Endometrial microvascular endothelial cells (primary cell): ENCODE results near the gene RBFOX1. TPM values are rescaled to one million over a fixed set of nuclear protein-coding genes. Genes with fewer than 3 reads are reported as not detected.

ENCODE experiments used
- in situ Hi-C: cut with HindIII; loops from 2 replicates; pipeline ENCODE4 v1.10.0; 2017; ENCODE audit warnings: low sequenced_read_pairs, low pct_unique_long_range_greater_than_20kb; ENCODE audit errors: inconsistent ontology term
- total RNA-seq: library from RNA; depleted of rRNA; stranded (reverse); fragments of >200 nt; gene quantifications from one replicate; pipeline ENCODE4 v1.2.3, GENCODE V29; 2015; ENCODE audit errors: inconsistent ontology term

The RBFOX1 gene
- total RNA-seq, 1 donor from 2014 or later: not detected

GRCh38 chr16:7394720-7395336, 62.2 kb downstream of the RBFOX1 start:
- in situ Hi-C loops: no loop called here

GRCh38 chr16:7397901-7398300, 65.3 kb downstream of the RBFOX1 start:
- in situ Hi-C loops: no loop called here

GRCh38 chr16:7398536-7398935, 65.9 kb downstream of the RBFOX1 start:
- in situ Hi-C loops: no loop called here

- in situ Hi-C loops: no loop called here
These were observed 66.7 kb downstream of the RBFOX1 start for GRCh38 chr16:7399296-7399695.

GRCh38 chr16:7400117-7400890, 67.7 kb downstream of the RBFOX1 start:
- in situ Hi-C loops: no loop called here

GRCh38 chr16:7404217-7404616, 71.6 kb downstream of the RBFOX1 start:
- in situ Hi-C loops: no loop called here

GRCh38 chr16:7405166-7405565, 72.5 kb downstream of the RBFOX1 start:
- in situ Hi-C loops: no loop called here

GRCh38 chr16:7408700-7409365, 76.2 kb downstream of the RBFOX1 start:
- in situ Hi-C loops: no loop called here

- in situ Hi-C loops: no loop called here
These were observed 86.8 kb downstream of the RBFOX1 start for GRCh38 chr16:7419441-7419840.

GRCh38 chr16:7420079-7420478, 87.4 kb downstream of the RBFOX1 start:
- in situ Hi-C loops: no loop called here

- in situ Hi-C loops: no loop called here
These were observed 88.2 kb downstream of the RBFOX1 start for GRCh38 chr16:7420843-7421242.

GRCh38 chr16:7421578-7421977, 88.9 kb downstream of the RBFOX1 start:
- in situ Hi-C loops: no loop called here

- in situ Hi-C loops: no loop called here
These were observed 89.6 kb downstream of the RBFOX1 start for GRCh38 chr16:7422036-7422888.

GRCh38 chr16:7423434-7424044, 90.9 kb downstream of the RBFOX1 start:
- in situ Hi-C loops: no loop called here

GRCh38 chr16:7426161-7426560, 93.5 kb downstream of the RBFOX1 start:
- in situ Hi-C loops: no loop called here

- in situ Hi-C loops: no loop called here
These were observed 99.1 kb downstream of the RBFOX1 start for GRCh38 chr16:7431723-7432122.

GRCh38 chr16:7436306-7436705, 103.7 kb downstream of the RBFOX1 start:
- in situ Hi-C loops: no loop called here

- in situ Hi-C loops: no loop called here
These were observed 104.6 kb downstream of the RBFOX1 start for GRCh38 chr16:7437135-7437804.
